Measurements from ENCODE around the gene ZCCHC2.

- TF ChIP-seq ZFP41 (CRISPR knock-in tag; IDR thresholded peaks at IDR 0.05; ENCODE audit: borderline replicate concordance): no peak
- TF ChIP-seq MYPOP (CRISPR knock-in tag; IDR thresholded peaks at IDR 0.05): no peak
- TF ChIP-seq EZH2 (conservative IDR thresholded peaks at IDR 0.05; ENCODE audit: low read depth, low read length): no peak
Observed at GRCh38 chr18:62576271-62576670, 53.4 kb downstream of the ZCCHC2 start.
